Retina (tissue), 1 donor: ENCODE measurements around the gene DENND6B.

Source experiments
- DNase-seq: peaks from one replicate; pipeline ENCODE4 v3.0.0-alpha.2; 2016

The DENND6B gene

GRCh38 chr22:50314455-50315288 lies 12.1 kb downstream of the DENND6B start:
- no peak for DNase-seq

- no peak for DNase-seq
These were observed 12.7 kb downstream of the DENND6B start for GRCh38 chr22:50314081-50314454.

GRCh38 chr22:50313600-50313999 lies 13.2 kb downstream of the DENND6B start:
- DNase-seq: no peak

GRCh38 chr22:50313021-50313420 lies 13.8 kb downstream of the DENND6B start:
- no peak for DNase-seq

- DNase-seq: no peak
These were observed 14.4 kb downstream of the DENND6B start for GRCh38 chr22:50312371-50312770.

- no peak for DNase-seq
These were observed 15.0 kb downstream of the DENND6B start for GRCh38 chr22:50311606-50312351.

GRCh38 chr22:50310949-50311444 lies 15.8 kb downstream of the DENND6B start:
- no peak for DNase-seq

- no peak for DNase-seq
These were observed 16.6 kb downstream of the DENND6B start for GRCh38 chr22:50310031-50310722.

- no peak for DNase-seq
These were observed 17.2 kb downstream of the DENND6B start for GRCh38 chr22:50309601-50309991.

GRCh38 chr22:50308986-50309600 lies 17.7 kb downstream of the DENND6B start:
- DNase-seq: no peak

GRCh38 chr22:50308597-50308935 lies 18.2 kb downstream of the DENND6B start:
- DNase-seq: no peak

- peak; percentile 67 for DNase-seq
These were observed 18.8 kb downstream of the DENND6B start for GRCh38 chr22:50307890-50308596.

- peak; percentile 82 for DNase-seq
These were observed 19.8 kb downstream of the DENND6B start, which contains the start of gene PLXNB2 for GRCh38 chr22:50306753-50307749. Gene PLXNB2 (minus strand): TSS chr22:50307646. CDS start chr22:50290584, 17,062 bp downstream.

GRCh38 chr22:50305923-50306566 lies 20.8 kb downstream of the DENND6B start:
- DNase-seq: peak; percentile 67

- no peak for DNase-seq
These were observed 21.4 kb downstream of the DENND6B start for GRCh38 chr22:50305393-50305922.

GRCh38 chr22:50304528-50305392 lies 22.1 kb downstream of the DENND6B start:
- no peak for DNase-seq

GRCh38 chr22:50303848-50304527 lies 22.8 kb downstream of the DENND6B start:
- no peak for DNase-seq

- DNase-seq: no peak
These were observed 23.3 kb downstream of the DENND6B start for GRCh38 chr22:50303515-50303847.

- DNase-seq: no peak
These were observed 24.2 kb downstream of the DENND6B start for GRCh38 chr22:50302564-50302963.
